HepG2 (cell line): ENCODE data around the gene ARF6. TPM values are rescaled to one million over a fixed set of nuclear protein-coding genes. Genes with fewer than 3 reads are reported as not detected.
A peak's percentile ranks its signal among the peaks of the same experiment; 100 is the strongest.

Experiments
- ATM ChIP-seq: fragments of 450-650 bp; IDR thresholded peaks from 2 replicates; pipeline ENCODE4 v1.7.1; 2017; ENCODE audit warnings: mild to moderate bottlenecking, borderline replicate concordance
- DNMT1 ChIP-seq: sonication (generic); formaldehyde crosslinking; IDR thresholded peaks from 2 replicates; pipeline ENCODE4 v1.5.1; 2020; ENCODE audit warnings: mild to moderate bottlenecking, missing genetic modification reagents
- E2F1 ChIP-seq: sonication (generic); formaldehyde crosslinking; IDR thresholded peaks from 2 replicates; pipeline ENCODE4 v1.5.0; 2020; ENCODE audit warnings: missing genetic modification reagents
- E2F5 ChIP-seq: sonication (generic); formaldehyde crosslinking; conservative IDR thresholded peaks from 2 replicates; pipeline ENCODE4 v1.4.0; 2020; ENCODE audit warnings: missing genetic modification reagents
- ELF3 ChIP-seq: IDR thresholded peaks from 2 replicates; pipeline ENCODE4 v1.6.1; 2016; ENCODE audit warnings: missing genetic modification reagents, missing compliant biosample characterization
- GATA4 ChIP-seq: sonication (generic); IDR thresholded peaks from 2 replicates; pipeline ENCODE4 v1.6.1; 2016; ENCODE audit warnings: antibody characterized with exemption, low read depth, borderline replicate concordance
- IRX3 ChIP-seq: sonication (generic); formaldehyde crosslinking; IDR thresholded peaks from 2 replicates; pipeline ENCODE4 v1.8.1; 2023; ENCODE audit warnings: mild to moderate bottlenecking, low read depth, missing genetic modification reagents, borderline replicate concordance
- KAT7 ChIP-seq: IDR thresholded peaks from 2 replicates; pipeline ENCODE4 v1.6.1; 2018; ENCODE audit warnings: borderline replicate concordance, missing compliant biosample characterization
- NR2C2 ChIP-seq: sonication (generic); formaldehyde crosslinking; IDR thresholded peaks from 2 replicates; pipeline ENCODE4 v1.4.0; 2020; ENCODE audit warnings: missing genetic modification reagents, mild to moderate bottlenecking, moderate library complexity, borderline replicate concordance
- ZNF3 ChIP-seq: IDR thresholded peaks from 2 replicates; pipeline ENCODE4 v1.7.0; 2017; ENCODE audit warnings: inconsistent platforms
- ZNF512 ChIP-seq: sonication (generic); formaldehyde crosslinking; IDR thresholded peaks from 2 replicates; pipeline ENCODE4 v1.4.0; 2020; ENCODE audit warnings: mild to moderate bottlenecking, missing genetic modification reagents
- ZNF780A ChIP-seq: sonication (generic); formaldehyde crosslinking; IDR thresholded peaks from 2 replicates; pipeline ENCODE4 v1.8.0; 2022; ENCODE audit warnings: mild to moderate bottlenecking, missing genetic modification reagents, moderate library complexity
- ZXDC ChIP-seq: sonication (generic); formaldehyde crosslinking; IDR thresholded peaks from 2 replicates; pipeline ENCODE4 v1.5.0; 2020; ENCODE audit warnings: mild to moderate bottlenecking, missing genetic modification reagents
- polyA plus RNA-seq, 8 experiments: library from polyadenylated mRNA; depleted of rRNA in 3 of 8; stranded (reverse) in 7 of 8; unstranded in 1 of 8; fragments of >200 nt; fragmentation: Illumina TruSeq in 4 of 8; extraction: Trizol in 4 of 8; gene quantifications; 2 replicates each; pipeline versions ENCODE4 v1.2.1 to v1.2.3, GENCODE V29; 2011 to 2016; ENCODE audit warnings: low read depth in 4 of 8, missing spikeins in 1 of 8, mixed read lengths in 1 of 8; ENCODE audit not compliant: insufficient read depth in 1 of 8
- total RNA-seq, 5 experiments: library from RNA; depleted of rRNA; stranded (reverse); fragments of >200 nt; fragmentation: Illumina TruSeq; extraction: Trizol; gene quantifications; 2 replicates each; pipeline ENCODE4 v1.2.3, GENCODE V29; 2016; ENCODE audit warnings: low read depth in 1 of 5
- TF ChIP-seq, protein P1 (sequence below): sonication (generic); formaldehyde crosslinking; IDR thresholded peaks from 2 replicates; pipeline ENCODE4 v1.9.0; 2022; ENCODE audit warnings: missing genetic modification reagents, mild to moderate bottlenecking, borderline replicate concordance
- TF ChIP-seq, protein P2 (sequence below): sonication (generic); formaldehyde crosslinking; IDR thresholded peaks from 2 replicates; pipeline ENCODE4 v1.4.0; 2020; ENCODE audit warnings: missing genetic modification reagents, borderline replicate concordance

ARF6 gene
- total and polyA plus RNA-seq, 2 of the 13 experiments (the other 11 are each of a cell fraction or from before 2014, with no cell fraction given) = 12.7 to 31.9 TPM

DNA sequence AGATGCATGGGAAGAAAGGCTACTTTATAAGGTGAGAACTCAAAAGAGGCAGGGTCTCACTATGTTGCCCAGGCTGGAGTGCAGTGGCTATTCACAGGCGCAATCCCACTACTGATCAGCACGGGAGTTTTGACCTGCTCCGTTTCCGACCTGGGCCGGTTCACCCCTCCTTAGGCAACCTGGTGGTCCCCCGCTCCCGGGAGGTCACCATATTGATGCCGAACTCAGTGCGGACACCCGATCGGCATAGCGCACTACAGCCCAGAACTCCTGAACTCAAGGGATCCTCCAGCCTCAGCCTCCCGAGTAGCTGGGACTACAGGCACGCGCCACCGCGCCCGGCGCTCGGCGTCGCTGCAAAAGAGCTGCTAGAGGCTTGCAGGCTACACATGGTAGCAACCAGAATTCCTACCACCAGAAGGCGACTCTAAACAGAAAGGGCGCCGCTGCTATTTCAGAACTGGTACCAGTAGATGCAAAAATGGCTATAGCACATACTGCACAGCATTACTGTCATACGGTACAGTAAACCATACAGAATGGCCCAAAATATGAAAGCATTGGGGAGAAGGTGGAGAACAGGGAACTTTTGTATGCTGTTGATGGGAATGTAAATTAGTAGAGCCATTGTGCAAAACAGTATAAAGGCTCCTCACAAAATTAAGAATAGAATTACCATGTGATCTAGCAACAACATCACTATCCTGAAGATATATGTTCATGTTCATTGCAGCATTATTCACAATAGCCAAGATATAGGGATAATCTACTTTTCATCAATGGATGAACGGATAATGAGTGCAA, 39.1 kb upstream of the ARF6 start (continued):
- TF ChIP-seq E2F5 (no peak), GATA4 (no peak), ZNF780A (CRISPR knock-in tag) (no peak), ATM (no peak), ZXDC (no peak), NR2C2 (CRISPR knock-in tag) (no peak), ZNF512 (no peak), ZNF3 (no peak; the same call in 1 of the 2 replicates), ELF3 (CRISPR knock-in tag) (peak; percentile 29; the same call in 1 of the 2 replicates), KAT7 (no peak), IRX3 (no peak), E2F1 (CRISPR knock-in tag) (no peak), DNMT1 (no peak)
- TF ChIP-seq, protein P1, sequence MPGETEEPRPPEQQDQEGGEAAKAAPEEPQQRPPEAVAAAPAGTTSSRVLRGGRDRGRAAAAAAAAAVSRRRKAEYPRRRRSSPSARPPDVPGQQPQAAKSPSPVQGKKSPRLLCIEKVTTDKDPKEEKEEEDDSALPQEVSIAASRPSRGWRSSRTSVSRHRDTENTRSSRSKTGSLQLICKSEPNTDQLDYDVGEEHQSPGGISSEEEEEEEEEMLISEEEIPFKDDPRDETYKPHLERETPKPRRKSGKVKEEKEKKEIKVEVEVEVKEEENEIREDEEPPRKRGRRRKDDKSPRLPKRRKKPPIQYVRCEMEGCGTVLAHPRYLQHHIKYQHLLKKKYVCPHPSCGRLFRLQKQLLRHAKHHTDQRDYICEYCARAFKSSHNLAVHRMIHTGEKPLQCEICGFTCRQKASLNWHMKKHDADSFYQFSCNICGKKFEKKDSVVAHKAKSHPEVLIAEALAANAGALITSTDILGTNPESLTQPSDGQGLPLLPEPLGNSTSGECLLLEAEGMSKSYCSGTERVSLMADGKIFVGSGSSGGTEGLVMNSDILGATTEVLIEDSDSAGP (CRISPR knock-in tag) = peak; percentile 30; the same call in 1 of the 2 replicates
- TF ChIP-seq, protein P2, sequence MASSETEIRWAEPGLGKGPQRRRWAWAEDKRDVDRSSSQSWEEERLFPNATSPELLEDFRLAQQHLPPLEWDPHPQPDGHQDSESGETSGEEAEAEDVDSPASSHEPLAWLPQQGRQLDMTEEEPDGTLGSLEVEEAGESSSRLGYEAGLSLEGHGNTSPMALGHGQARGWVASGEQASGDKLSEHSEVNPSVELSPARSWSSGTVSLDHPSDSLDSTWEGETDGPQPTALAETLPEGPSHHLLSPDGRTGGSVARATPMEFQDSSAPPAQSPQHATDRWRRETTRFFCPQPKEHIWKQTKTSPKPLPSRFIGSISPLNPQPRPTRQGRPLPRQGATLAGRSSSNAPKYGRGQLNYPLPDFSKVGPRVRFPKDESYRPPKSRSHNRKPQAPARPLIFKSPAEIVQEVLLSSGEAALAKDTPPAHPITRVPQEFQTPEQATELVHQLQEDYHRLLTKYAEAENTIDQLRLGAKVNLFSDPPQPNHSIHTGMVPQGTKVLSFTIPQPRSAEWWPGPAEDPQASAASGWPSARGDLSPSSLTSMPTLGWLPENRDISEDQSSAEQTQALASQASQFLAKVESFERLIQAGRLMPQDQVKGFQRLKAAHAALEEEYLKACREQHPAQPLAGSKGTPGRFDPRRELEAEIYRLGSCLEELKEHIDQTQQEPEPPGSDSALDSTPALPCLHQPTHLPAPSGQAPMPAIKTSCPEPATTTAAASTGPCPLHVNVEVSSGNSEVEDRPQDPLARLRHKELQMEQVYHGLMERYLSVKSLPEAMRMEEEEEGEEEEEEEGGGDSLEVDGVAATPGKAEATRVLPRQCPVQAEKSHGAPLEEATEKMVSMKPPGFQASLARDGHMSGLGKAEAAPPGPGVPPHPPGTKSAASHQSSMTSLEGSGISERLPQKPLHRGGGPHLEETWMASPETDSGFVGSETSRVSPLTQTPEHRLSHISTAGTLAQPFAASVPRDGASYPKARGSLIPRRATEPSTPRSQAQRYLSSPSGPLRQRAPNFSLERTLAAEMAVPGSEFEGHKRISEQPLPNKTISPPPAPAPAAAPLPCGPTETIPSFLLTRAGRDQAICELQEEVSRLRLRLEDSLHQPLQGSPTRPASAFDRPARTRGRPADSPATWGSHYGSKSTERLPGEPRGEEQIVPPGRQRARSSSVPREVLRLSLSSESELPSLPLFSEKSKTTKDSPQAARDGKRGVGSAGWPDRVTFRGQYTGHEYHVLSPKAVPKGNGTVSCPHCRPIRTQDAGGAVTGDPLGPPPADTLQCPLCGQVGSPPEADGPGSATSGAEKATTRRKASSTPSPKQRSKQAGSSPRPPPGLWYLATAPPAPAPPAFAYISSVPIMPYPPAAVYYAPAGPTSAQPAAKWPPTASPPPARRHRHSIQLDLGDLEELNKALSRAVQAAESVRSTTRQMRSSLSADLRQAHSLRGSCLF (CRISPR knock-in tag) = no peak
